WTC11 (cell line): ENCODE results near the gene SYCP2. TPM values are rescaled to one million over a fixed set of nuclear protein-coding genes. Genes with fewer than 3 reads are reported as not detected.

Experiments used
- ATAC-seq: fragments of 200-7000 bp; cut with Tn5 transposase; 2 replicates; pipeline ENCODE4 v1.10.0; 2021; ENCODE audit warnings: mild to moderate bottlenecking, moderate library complexity
- CTCF ChIA-PET: fragments of 300-600 bp; sonication (Branson Sonifier 250); formaldehyde crosslinking; loops from one replicate; lab custom pipeline; 2021; ENCODE audit warnings: antibody characterized with exemption; lab: Charles Lee
- POLR2A ChIA-PET: fragments of 350-600 bp; sonication (Branson Sonifier 250); formaldehyde crosslinking; loops from one replicate; lab custom pipeline; 2021; ENCODE audit warnings: antibody characterized with exemption; lab: Charles Lee
- DNase-seq: peaks from one replicate; pipeline ENCODE4 v3.0.0; 2021; ENCODE audit warnings: low spot score
- H3K27ac Mint-ChIP-seq: 2 replicates; pipeline ENCODE4 v1.8.0; 2021; ENCODE audit warnings: mixed read lengths
- H3K27me3 Mint-ChIP-seq: 2 replicates; pipeline ENCODE4 v1.8.0; 2021; ENCODE audit warnings: low read depth, mild to moderate bottlenecking, moderate library complexity, mixed read lengths
- H3K36me3 Mint-ChIP-seq: 2 replicates; pipeline ENCODE4 v1.8.0; 2021; ENCODE audit warnings: mixed read lengths
- H3K4me1 Mint-ChIP-seq: 2 replicates; pipeline ENCODE4 v1.8.0; 2022; ENCODE audit warnings: mixed read lengths
- H3K4me3 Mint-ChIP-seq: 2 replicates; pipeline ENCODE4 v1.8.0; 2021; ENCODE audit warnings: mild to moderate bottlenecking, moderate library complexity, mixed read lengths
- H3K9me3 Mint-ChIP-seq: 2 replicates; pipeline ENCODE4 v1.8.0; 2021; ENCODE audit warnings: mixed read lengths
- ATF1 ChIP-seq: sonication (generic); formaldehyde crosslinking; IDR thresholded peaks from 2 replicates; pipeline ENCODE4 v1.8.1; 2023; ENCODE audit warnings: mild to moderate bottlenecking, moderate library complexity, missing genetic modification reagents
- CREM ChIP-seq: sonication (generic); formaldehyde crosslinking; IDR thresholded peaks from 2 replicates; pipeline ENCODE4 v1.8.1; 2022; ENCODE audit warnings: mild to moderate bottlenecking, missing genetic modification reagents, moderate library complexity
- ESRRA ChIP-seq: sonication (generic); formaldehyde crosslinking; IDR thresholded peaks from 2 replicates; pipeline ENCODE4 v1.8.1; 2022; ENCODE audit warnings: mild to moderate bottlenecking, missing genetic modification reagents, borderline replicate concordance
- ETV6 ChIP-seq: sonication (generic); formaldehyde crosslinking; IDR thresholded peaks from 2 replicates; pipeline ENCODE4 v1.8.1; 2022; ENCODE audit warnings: mild to moderate bottlenecking, missing genetic modification reagents
- GRHL2 ChIP-seq: fragments of 250-450 bp; sonication (Bioruptor Pico); IDR thresholded peaks from 2 replicates; pipeline ENCODE4 v1.8.0; 2022; ENCODE audit warnings: mild to moderate bottlenecking, moderate library complexity; ENCODE audit not compliant: insufficient replicate concordance, severe bottlenecking
- IRF2 ChIP-seq: sonication (generic); formaldehyde crosslinking; IDR thresholded peaks from 2 replicates; pipeline ENCODE4 v1.8.0; 2022; ENCODE audit warnings: low read depth, missing genetic modification reagents, borderline replicate concordance
- MYBL2 ChIP-seq: sonication (generic); formaldehyde crosslinking; IDR thresholded peaks from 2 replicates; pipeline ENCODE4 v1.8.1; 2023; ENCODE audit warnings: mild to moderate bottlenecking, moderate library complexity, missing genetic modification reagents
- NFE2L1 ChIP-seq: sonication (generic); formaldehyde crosslinking; IDR thresholded peaks from 2 replicates; pipeline ENCODE4 v1.8.1; 2023; ENCODE audit warnings: missing genetic modification reagents
- NR2C2 ChIP-seq: sonication (generic); formaldehyde crosslinking; IDR thresholded peaks from 2 replicates; pipeline ENCODE4 v1.8.0; 2022; ENCODE audit warnings: mild to moderate bottlenecking, missing genetic modification reagents
- RORB ChIP-seq: fragments of 250-450 bp; sonication (Bioruptor Pico); IDR thresholded peaks from 2 replicates; pipeline ENCODE4 v1.9.0; 2021; ENCODE audit warnings: mild to moderate bottlenecking
- SOX15 ChIP-seq: fragments of 250-450 bp; sonication (Bioruptor Pico); IDR thresholded peaks from 2 replicates; pipeline ENCODE4 v1.9.0; 2021; ENCODE audit warnings: mild to moderate bottlenecking
- TCF7 ChIP-seq: sonication (generic); formaldehyde crosslinking; IDR thresholded peaks from 2 replicates; pipeline ENCODE4 v1.8.0; 2022; ENCODE audit warnings: mild to moderate bottlenecking, low read depth, missing genetic modification reagents, moderate library complexity
- TEAD1 ChIP-seq: sonication (generic); formaldehyde crosslinking; IDR thresholded peaks from 2 replicates; pipeline ENCODE4 v1.8.0; 2022; ENCODE audit warnings: mild to moderate bottlenecking, missing genetic modification reagents
- TEAD4 ChIP-seq: sonication (generic); formaldehyde crosslinking; IDR thresholded peaks from 2 replicates; pipeline ENCODE4 v1.8.0; 2022; ENCODE audit warnings: mild to moderate bottlenecking, missing genetic modification reagents
- ZNF219 ChIP-seq: sonication (generic); formaldehyde crosslinking; IDR thresholded peaks from 2 replicates; pipeline ENCODE4 v1.8.0; 2023; ENCODE audit warnings: missing genetic modification reagents, mild to moderate bottlenecking, borderline replicate concordance
- ZNF317 ChIP-seq: sonication (generic); formaldehyde crosslinking; IDR thresholded peaks from 2 replicates; pipeline ENCODE4 v1.8.1; 2023; ENCODE audit warnings: low read depth, mild to moderate bottlenecking, moderate library complexity, missing genetic modification reagents, borderline replicate concordance
- ZNF532 ChIP-seq: fragments of 250-450 bp; sonication (Bioruptor Pico); IDR thresholded peaks from 2 replicates; pipeline ENCODE4 v1.9.0; 2021; ENCODE audit warnings: mild to moderate bottlenecking, borderline replicate concordance
- total RNA-seq: library from RNA; stranded (reverse); gene quantifications from 3 replicates; pipeline ENCODE4 v1.2.3, GENCODE V29; 2021
- TF ChIP-seq, protein P1 (sequence below): sonication (generic); formaldehyde crosslinking; IDR thresholded peaks from 2 replicates; pipeline ENCODE4 v1.8.1; 2023; ENCODE audit warnings: mild to moderate bottlenecking, missing genetic modification reagents, moderate library complexity
- TF ChIP-seq, protein P2 (sequence below): fragments of 250-450 bp; sonication (Bioruptor Pico); IDR thresholded peaks from 2 replicates; pipeline ENCODE4 v1.9.0; 2021; ENCODE audit warnings: moderate library complexity, mild to moderate bottlenecking, inconsistent platforms, borderline replicate concordance
- TF ChIP-seq, protein P3 (sequence below): sonication (generic); formaldehyde crosslinking; IDR thresholded peaks from 2 replicates; pipeline ENCODE4 v1.8.1; 2023; ENCODE audit warnings: mild to moderate bottlenecking, missing genetic modification reagents

The SYCP2 gene
- total RNA-seq, 1 experiment from 2014 or later: 0.31 TPM

- no peak for DNase-seq
- Mint-ChIP-seq H3K27me3 (peaks cover 8% of the 10 kb centered on the region), H3K36me3 (no peaks in the 10 kb centered on the region; the same call in 1 of the 2 replicates), H3K4me1 (peaks cover 6% of the 10 kb centered on the region), H3K4me3 (no peak overlapping the region), H3K27ac (peak overlapping the region; percentile 49; the same call in 1 of the 2 replicates), H3K9me3 (no peaks in the 10 kb centered on the region)
- no peak for TF ChIP-seq RORB (CRISPR knock-in tag)
- no peak for TF ChIP-seq CREM (CRISPR knock-in tag)
- POLR2A ChIA-PET: no interaction called here
- ATAC-seq: no peak
- CTCF ChIA-PET: interaction anchor here (1.1 to 2.7 kb wide), 9 partner anchors 9 to 103 kb away, joined by 4 to 13 read pairs (median 8); partner anchors contain the start of genes FAM217B, PPP1R3D and SYCP2
These were observed 21.3 kb upstream of the SYCP2 start for GRCh38 chr20:59954718-59955117.

- Mint-ChIP-seq H3K4me3 (no peak overlapping the region), H3K27me3 (peaks cover 2% of the 10 kb centered on the region; the same call in 1 of the 2 replicates), H3K9me3 (no peaks in the 10 kb centered on the region), H3K36me3 (no peaks in the 10 kb centered on the region; the same call in 1 of the 2 replicates), H3K27ac (no peak overlapping the region), H3K4me1 (peaks cover 9% of the 10 kb centered on the region)
- ATAC-seq: no peak
- TF ChIP-seq RORB (CRISPR knock-in tag) (no peak), ATF1 (CRISPR knock-in tag) (no peak), ETV6 (CRISPR knock-in tag) (no peak), TCF7 (CRISPR knock-in tag) (no peak), TEAD1 (CRISPR knock-in tag) (no peak), ZNF532 (CRISPR knock-in tag) (no peak), NFE2L1 (CRISPR knock-in tag) (no peak), IRF2 (no peak), ESRRA (CRISPR knock-in tag) (no peak), ZNF317 (no peak), NR2C2 (CRISPR knock-in tag) (no peak), TEAD4 (CRISPR knock-in tag) (no peak), CREM (CRISPR knock-in tag) (no peak), ZNF219 (CRISPR knock-in tag) (no peak), GRHL2 (CRISPR knock-in tag) (no peak), SOX15 (CRISPR knock-in tag) (no peak), MYBL2 (CRISPR knock-in tag) (no peak)
- TF ChIP-seq, protein P1, sequence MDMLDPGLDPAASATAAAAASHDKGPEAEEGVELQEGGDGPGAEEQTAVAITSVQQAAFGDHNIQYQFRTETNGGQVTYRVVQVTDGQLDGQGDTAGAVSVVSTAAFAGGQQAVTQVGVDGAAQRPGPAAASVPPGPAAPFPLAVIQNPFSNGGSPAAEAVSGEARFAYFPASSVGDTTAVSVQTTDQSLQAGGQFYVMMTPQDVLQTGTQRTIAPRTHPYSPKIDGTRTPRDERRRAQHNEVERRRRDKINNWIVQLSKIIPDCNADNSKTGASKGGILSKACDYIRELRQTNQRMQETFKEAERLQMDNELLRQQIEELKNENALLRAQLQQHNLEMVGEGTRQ (CRISPR knock-in tag): no peak
- TF ChIP-seq, protein P2, sequence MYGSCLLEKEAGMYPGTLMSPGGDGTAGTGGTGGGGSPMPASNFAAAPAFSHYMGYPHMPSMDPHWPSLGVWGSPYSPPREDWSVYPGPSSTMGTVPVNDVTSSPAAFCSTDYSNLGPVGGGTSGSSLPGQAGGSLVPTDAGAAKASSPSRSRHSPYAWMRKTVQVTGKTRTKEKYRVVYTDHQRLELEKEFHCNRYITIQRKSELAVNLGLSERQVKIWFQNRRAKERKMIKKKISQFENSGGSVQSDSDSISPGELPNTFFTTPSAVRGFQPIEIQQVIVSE (CRISPR knock-in tag): no peak
- TF ChIP-seq, protein P3, sequence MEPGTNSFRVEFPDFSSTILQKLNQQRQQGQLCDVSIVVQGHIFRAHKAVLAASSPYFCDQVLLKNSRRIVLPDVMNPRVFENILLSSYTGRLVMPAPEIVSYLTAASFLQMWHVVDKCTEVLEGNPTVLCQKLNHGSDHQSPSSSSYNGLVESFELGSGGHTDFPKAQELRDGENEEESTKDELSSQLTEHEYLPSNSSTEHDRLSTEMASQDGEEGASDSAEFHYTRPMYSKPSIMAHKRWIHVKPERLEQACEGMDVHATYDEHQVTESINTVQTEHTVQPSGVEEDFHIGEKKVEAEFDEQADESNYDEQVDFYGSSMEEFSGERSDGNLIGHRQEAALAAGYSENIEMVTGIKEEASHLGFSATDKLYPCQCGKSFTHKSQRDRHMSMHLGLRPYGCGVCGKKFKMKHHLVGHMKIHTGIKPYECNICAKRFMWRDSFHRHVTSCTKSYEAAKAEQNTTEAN: no peak
- ChIA-PET CTCF (interaction anchor here (1.5 to 2.3 kb wide), 2 partner anchors 60 to 100 kb away, joined by 8 to 10 read pairs; no protein-coding TSS in a partner anchor), POLR2A (no interaction called here)
- DNase-seq: no peak
These were observed 16.5 kb upstream of the SYCP2 start for GRCh38 chr20:59949911-59950310.
